HG03457 (cell line): Measurements from ENCODE around the gene PPEF1.

Source experiments
- ATAC-seq: cut with Tn5 transposase; IDR thresholded peaks from one replicate; pipeline ENCODE4 v1.9.1; 2021; ENCODE audit warnings: moderate number of reproducible peaks; ENCODE audit not compliant: unreplicated experiment

The PPEF1 gene

DNA sequence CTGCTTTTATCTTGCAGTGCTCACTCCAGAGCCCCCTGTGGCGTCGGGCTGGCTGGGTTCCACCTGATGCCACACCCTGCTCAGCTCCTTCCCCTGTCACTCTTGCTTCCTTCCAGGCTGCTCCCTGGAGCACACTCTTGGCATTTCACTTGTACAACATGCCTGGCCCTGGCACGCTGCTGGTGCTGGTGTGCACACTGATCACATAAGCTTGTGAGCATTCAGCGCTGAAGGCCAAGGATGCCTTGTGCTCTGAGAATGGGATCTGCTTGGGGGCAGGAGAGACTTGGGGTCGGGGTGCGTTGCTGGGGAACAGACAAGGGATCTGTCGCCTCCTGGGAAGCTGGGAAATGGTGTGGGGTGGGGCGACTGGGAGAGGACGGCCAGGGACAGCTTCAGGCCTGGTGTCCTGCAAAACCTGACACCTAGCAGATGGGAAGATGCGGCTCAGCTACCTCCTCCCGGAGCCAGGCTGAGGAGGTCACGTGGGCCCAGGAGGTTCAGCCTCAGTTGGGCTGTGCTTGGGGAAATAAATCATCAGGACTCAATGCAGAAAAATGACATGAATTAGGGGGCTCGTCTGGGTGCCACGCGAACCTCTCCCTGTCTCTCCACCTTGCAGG is 167.9 kb downstream of the PPEF1 start:
- ATAC-seq, result no peak

DNA sequence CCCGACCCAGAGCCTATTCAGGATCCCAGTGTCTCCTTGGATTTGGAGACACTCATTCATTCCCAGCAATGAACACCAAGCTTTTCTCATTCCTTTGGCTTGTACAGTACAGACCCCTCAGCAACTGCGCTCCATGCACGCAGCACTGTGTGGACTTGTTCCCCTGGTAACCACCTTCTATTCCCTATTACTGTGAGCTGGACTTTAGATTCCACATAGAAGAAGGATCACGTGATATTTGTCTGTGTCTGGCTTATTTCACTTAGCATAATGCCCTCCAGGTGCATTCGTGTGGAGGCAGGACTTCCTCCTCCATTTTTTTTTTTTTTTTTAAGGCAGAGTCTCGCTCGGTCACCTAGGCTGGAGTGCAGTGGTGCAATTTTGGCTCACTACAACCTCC is 170.0 kb downstream of the PPEF1 start:
- no peak for ATAC-seq
